H9 (cell line): ENCODE data around the gene P2RX6. TPM values are rescaled to one million over a fixed set of nuclear protein-coding genes. Genes with fewer than 3 reads are reported as not detected.
A peak's percentile ranks its signal among the peaks of the same experiment; 100 is the strongest.

Source experiments
- DNase-seq: peaks from one replicate; pipeline ENCODE4 v3.0.0-alpha.2; 2017
- H2AFZ ChIP-seq: one replicate; pipeline ENCODE4 v1.6.1; 2013; ENCODE audit warnings: mild to moderate bottlenecking, low read length, control low read depth, moderate library complexity
- H2AK5ac ChIP-seq: 2 replicates; pipeline ENCODE4 v1.6.1; 2013; ENCODE audit warnings: low read length, control low read depth, mixed read lengths; ENCODE audit not compliant: insufficient read length
- H2BK120ac ChIP-seq: one replicate; pipeline ENCODE4 v1.6.1; 2013; ENCODE audit warnings: low read depth, mild to moderate bottlenecking, low read length, control low read depth, inconsistent platforms; ENCODE audit not compliant: poor library complexity, severe bottlenecking
- H2BK12ac ChIP-seq: 2 replicates; pipeline ENCODE4 v1.6.1; 2013; ENCODE audit warnings: low read length, control low read depth, mixed read lengths, low read depth; ENCODE audit not compliant: insufficient read length
- H2BK15ac ChIP-seq: 2 replicates; pipeline ENCODE4 v1.6.1; 2013; ENCODE audit warnings: low read depth, low read length, control low read depth
- H2BK20ac ChIP-seq: one replicate; pipeline ENCODE4 v1.6.1; 2013; ENCODE audit warnings: low read depth, mild to moderate bottlenecking, low read length, control low read depth, inconsistent platforms; ENCODE audit not compliant: poor library complexity, severe bottlenecking
- H2BK5ac ChIP-seq: 2 replicates; pipeline ENCODE4 v1.6.1; 2013; ENCODE audit warnings: low read length, control low read depth, mixed read lengths; ENCODE audit not compliant: insufficient read length
- H3K14ac ChIP-seq: 2 replicates; pipeline ENCODE4 v1.6.1; 2013; ENCODE audit warnings: low read length, control low read depth; ENCODE audit not compliant: insufficient read depth
- H3K18ac ChIP-seq: 2 replicates; pipeline ENCODE4 v1.6.1; 2013; ENCODE audit warnings: low read depth, mild to moderate bottlenecking, mixed read lengths, low read length, control low read depth; ENCODE audit not compliant: insufficient read length
- H3K23ac ChIP-seq: 2 replicates; pipeline ENCODE4 v1.6.1; 2013; ENCODE audit warnings: low read length, control low read depth, mixed read lengths, low read depth; ENCODE audit not compliant: insufficient read length
- H3K23me2 ChIP-seq: 2 replicates; pipeline ENCODE4 v1.6.1; 2013; ENCODE audit warnings: low read depth, mild to moderate bottlenecking, mixed read lengths, low read length, control low read depth; ENCODE audit not compliant: insufficient read length, poor library complexity, severe bottlenecking
- H3K27ac ChIP-seq: 2 replicates; pipeline ENCODE4 v1.5.1; 2013; ENCODE audit warnings: low read length, control low read depth, mixed read lengths, low read depth; ENCODE audit not compliant: insufficient read length
- H3K27me3 ChIP-seq: 2 replicates; pipeline ENCODE4 v1.6.1; 2013; ENCODE audit warnings: low read length, control low read depth, inconsistent platforms; ENCODE audit not compliant: insufficient read depth
- H3K4ac ChIP-seq: 2 replicates; pipeline ENCODE4 v1.6.1; 2013; ENCODE audit warnings: low read depth, mild to moderate bottlenecking, control low read depth, inconsistent platforms, low read length, moderate library complexity
- H3K4me1 ChIP-seq: 2 replicates; pipeline ENCODE4 v1.6.1; 2013; ENCODE audit warnings: low read length, control low read depth, inconsistent platforms; ENCODE audit not compliant: insufficient read depth
- H3K4me2 ChIP-seq: 2 replicates; pipeline ENCODE4 v1.6.1; 2013; ENCODE audit warnings: low read length, control low read depth, mixed read lengths; ENCODE audit not compliant: insufficient read length, insufficient read depth
- H3K56ac ChIP-seq: 2 replicates; pipeline ENCODE4 v1.6.1; 2013; ENCODE audit warnings: low read depth, mild to moderate bottlenecking, mixed read lengths, low read length, control low read depth; ENCODE audit not compliant: insufficient read length
- H3K79me1 ChIP-seq: 2 replicates; pipeline ENCODE4 v1.6.1; 2013; ENCODE audit warnings: low read depth, mild to moderate bottlenecking, moderate library complexity, low read length, control low read depth, inconsistent platforms; ENCODE audit not compliant: insufficient read depth, poor library complexity, severe bottlenecking
- H3K79me2 ChIP-seq: 2 replicates; pipeline ENCODE4 v1.6.1; 2013; ENCODE audit warnings: low read length, control low read depth, inconsistent platforms; ENCODE audit not compliant: insufficient read depth
- H3K9ac ChIP-seq: 2 replicates; pipeline ENCODE4 v1.6.1; 2013; ENCODE audit warnings: low read length, control low read depth, mixed read lengths; ENCODE audit not compliant: insufficient read length; ENCODE audit errors: extremely low read depth
- H3K9me3 ChIP-seq: one replicate; pipeline ENCODE4 v1.6.1; 2013; ENCODE audit warnings: low read depth, low read length, inconsistent platforms; ENCODE audit not compliant: control insufficient read depth
- H3T11ph ChIP-seq: one replicate; pipeline ENCODE4 v1.6.1; 2013; ENCODE audit warnings: mild to moderate bottlenecking, low read length, control low read depth, inconsistent platforms
- H4K20me1 ChIP-seq: one replicate; pipeline ENCODE4 v1.6.1; 2013; ENCODE audit not compliant: control insufficient read depth, insufficient read length, insufficient read depth
- H4K5ac ChIP-seq: 2 replicates; pipeline ENCODE4 v1.6.1; 2013; ENCODE audit warnings: low read depth, mild to moderate bottlenecking, mixed read lengths, low read length, control low read depth; ENCODE audit not compliant: insufficient read length
- H4K8ac ChIP-seq: replicated peaks from 2 replicates; pipeline ENCODE4 v1.6.1; 2013; ENCODE audit warnings: low read length, control low read depth, mixed read lengths, low read depth; ENCODE audit not compliant: insufficient read length
- H4K91ac ChIP-seq: 2 replicates; pipeline ENCODE4 v1.6.1; 2013; ENCODE audit warnings: low read depth, mild to moderate bottlenecking, moderate library complexity, mixed read lengths, low read length, control low read depth; ENCODE audit not compliant: insufficient read length
- H3K27ac Mint-ChIP-seq, 3 experiments: 2 replicates in 2 of 3; 3 replicates in 1 of 3; pipeline ENCODE4 v1.8.0; 2020 to 2021; ENCODE audit warnings: mixed read lengths in 3 of 3, mild to moderate bottlenecking in 1 of 3, moderate library complexity in 1 of 3
- H3K27me3 Mint-ChIP-seq: 2 replicates; pipeline ENCODE4 v1.8.0; 2021; ENCODE audit warnings: low read depth, mild to moderate bottlenecking, moderate library complexity, mixed read lengths
- H3K36me3 Mint-ChIP-seq, 3 experiments: 2 replicates in 2 of 3; 3 replicates in 1 of 3; pipeline ENCODE4 v1.8.0; 2020 to 2021; ENCODE audit warnings: low read depth in 3 of 3, mixed read lengths in 3 of 3; ENCODE audit not compliant: insufficient read depth in 1 of 3
- H3K4me1 Mint-ChIP-seq, 2 experiments: 2 replicates each; pipeline ENCODE4 v1.8.0; 2020; ENCODE audit warnings: mixed read lengths in 2 of 2
- H3K4me3 Mint-ChIP-seq, 2 experiments: 2 replicates in 1 of 2; 3 replicates in 1 of 2; pipeline ENCODE4 v1.8.0; 2020 to 2021; ENCODE audit warnings: mild to moderate bottlenecking in 2 of 2, mixed read lengths in 2 of 2, moderate library complexity in 1 of 2
- H3K9me3 Mint-ChIP-seq, 2 experiments: 2 replicates in 1 of 2; 3 replicates in 1 of 2; pipeline ENCODE4 v1.8.0; 2020; ENCODE audit warnings: mild to moderate bottlenecking in 2 of 2, mixed read lengths in 2 of 2, moderate library complexity in 1 of 2
- WGBS: extraction: QIAGEN DNeasy Blood & Tissue Kit; methylation state at CpG from one replicate; pipeline ENCODE4 v1.1.7; 2013; ENCODE audit warnings: missing lambda C conversion rate, low lambda C conversion rate, mixed read lengths; ENCODE audit not compliant: insufficient read length; ENCODE audit errors: extremely low coverage; 5-methylcytosine and 5-hydroxymethylcytosine counted together
- total RNA-seq: library from RNA; stranded (reverse); gene quantifications from 2 replicates; pipeline ENCODE4 v1.2.1, GENCODE V29; 2021
- TF ChIP-seq, protein P1 (sequence below): fragments of 200-600 bp; sonication (generic); conservative IDR thresholded peaks from 3 replicates; pipeline ENCODE4 v1.8.0; 2021; ENCODE audit warnings: antibody characterized with exemption, mild to moderate bottlenecking

Gene P2RX6
- total RNA-seq, 1 experiment from 2014 or later: not detected

DNA sequence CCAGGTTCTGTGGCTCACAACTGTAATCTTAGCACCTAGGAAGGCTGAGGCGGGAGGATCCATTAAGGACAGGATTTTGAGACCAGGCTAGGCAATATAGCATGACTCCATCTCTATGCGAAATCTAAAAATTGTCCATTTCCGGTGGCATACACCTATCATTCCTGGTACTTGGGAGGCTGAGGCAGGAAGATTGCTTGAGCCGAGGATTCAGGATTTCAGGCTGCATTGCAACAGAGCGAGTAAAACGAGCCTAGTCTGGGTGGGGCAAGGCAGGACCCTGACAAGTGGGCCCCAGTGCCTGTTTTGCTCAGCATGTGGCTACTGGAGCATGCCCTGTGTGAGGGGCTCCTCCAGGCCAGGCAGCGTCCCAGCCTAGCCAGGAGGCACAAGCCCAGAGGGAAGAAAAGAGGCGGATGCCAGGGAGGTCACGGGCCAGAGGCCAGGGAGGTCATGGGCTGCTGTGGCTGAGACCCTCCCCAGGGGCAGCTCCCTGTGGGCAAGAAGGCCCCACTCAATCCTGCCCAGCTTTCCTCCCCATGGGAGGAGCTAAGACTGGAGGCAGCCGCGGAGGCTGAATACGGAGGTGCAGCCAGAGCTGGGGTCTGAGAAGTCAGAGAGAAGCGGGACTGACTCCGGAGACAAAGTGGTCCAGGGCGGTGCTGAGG is 39.2 kb downstream of the P2RX6 start:
- TF ChIP-seq, protein P1, sequence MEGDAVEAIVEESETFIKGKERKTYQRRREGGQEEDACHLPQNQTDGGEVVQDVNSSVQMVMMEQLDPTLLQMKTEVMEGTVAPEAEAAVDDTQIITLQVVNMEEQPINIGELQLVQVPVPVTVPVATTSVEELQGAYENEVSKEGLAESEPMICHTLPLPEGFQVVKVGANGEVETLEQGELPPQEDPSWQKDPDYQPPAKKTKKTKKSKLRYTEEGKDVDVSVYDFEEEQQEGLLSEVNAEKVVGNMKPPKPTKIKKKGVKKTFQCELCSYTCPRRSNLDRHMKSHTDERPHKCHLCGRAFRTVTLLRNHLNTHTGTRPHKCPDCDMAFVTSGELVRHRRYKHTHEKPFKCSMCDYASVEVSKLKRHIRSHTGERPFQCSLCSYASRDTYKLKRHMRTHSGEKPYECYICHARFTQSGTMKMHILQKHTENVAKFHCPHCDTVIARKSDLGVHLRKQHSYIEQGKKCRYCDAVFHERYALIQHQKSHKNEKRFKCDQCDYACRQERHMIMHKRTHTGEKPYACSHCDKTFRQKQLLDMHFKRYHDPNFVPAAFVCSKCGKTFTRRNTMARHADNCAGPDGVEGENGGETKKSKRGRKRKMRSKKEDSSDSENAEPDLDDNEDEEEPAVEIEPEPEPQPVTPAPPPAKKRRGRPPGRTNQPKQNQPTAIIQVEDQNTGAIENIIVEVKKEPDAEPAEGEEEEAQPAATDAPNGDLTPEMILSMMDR: no peak
- Histone ChIP-seq H3K27me3 (no peaks in the 10 kb centered on the region), H3K23ac (no peak overlapping the region), H2BK120ac (no peak overlapping the region), H3K14ac (no peak overlapping the region), H3K9me3 (no peaks in the 10 kb centered on the region), H4K20me1 (no peaks in the 10 kb centered on the region), H3K23me2 (no peaks in the 10 kb centered on the region), H3K4me1 (peaks cover 5% of the 10 kb centered on the region; the same call in 1 of the 2 replicates), H2AK5ac (no peak overlapping the region), H3T11ph (no peak overlapping the region), H3K56ac (no peak overlapping the region), H3K4me2 (no peak overlapping the region), H2BK20ac (no peak overlapping the region), H3K9ac (no peak overlapping the region), H3K18ac (no peak overlapping the region), H3K4ac (no peak overlapping the region), H4K5ac (no peak overlapping the region), H3K27ac (no peak overlapping the region), H2BK15ac (no peak overlapping the region), H3K79me2 (no peaks in the 10 kb centered on the region), H2AFZ (no peak overlapping the region), H2BK12ac (no peak overlapping the region), H2BK5ac (no peak overlapping the region), H4K91ac (no peak overlapping the region), H4K8ac (no peak overlapping the region), H3K79me1 (no peaks in the 10 kb centered on the region)
- H3K27me3 Mint-ChIP-seq: peaks cover 7% of the 10 kb centered on the region
- WGBS: no CpG with 5 or more reads among the region's 15 CpGs
- no peaks in the 10 kb centered on the region; a peak in 1 of 5 replicates for H3K9me3 Mint-ChIP-seq
- H3K36me3 Mint-ChIP-seq: no peaks in the 10 kb centered on the region
- H3K4me1 Mint-ChIP-seq: peaks cover 26 to 38% of the 10 kb centered on the region in 2 experiments
- H3K4me3 Mint-ChIP-seq: no peak overlapping the region; a peak in 1 of 5 replicates
- DNase-seq: no peak
- peak overlapping the region in 1 of 3 experiments; percentile 80; a peak in 2 of 7 replicates for H3K27ac Mint-ChIP-seq
